ENCODE data around the gene SMIM29. TPM values are rescaled to one million over a fixed set of nuclear protein-coding genes. Genes with fewer than 3 reads are reported as not detected.

SMIM29 gene
- total and polyA plus RNA-seq, 10 of the 15 experiments (the other 5 are each of a cell fraction or from before 2014, with no cell fraction given) = 7.1 to 30.0 (median 16.2) TPM

- TF ChIP-seq USF2 (IDR thresholded peaks at IDR 0.05; ENCODE audit: borderline replicate concordance, low read depth, low read length) (no peak), ZNF207 (IDR thresholded peaks at IDR 0.05; ENCODE audit: borderline replicate concordance) (no peak), LARP7 (IDR thresholded peaks at IDR 0.05) (0 out of 2 replicates have a peak, but pooled peaks have one; percentile 66), IKZF1 (conservative IDR thresholded peaks at IDR 0.05) (peak; percentile 83), BHLHE40 (IDR thresholded peaks at IDR 0.05; ENCODE audit: borderline replicate concordance in 1 of 2, low read depth in 2 of 2, low read length in 1 of 2) (peak; percentile 86 to 95), EGR1 (IDR thresholded peaks at IDR 0.05; ENCODE audit: borderline replicate concordance in 1 of 2, low read depth in 2 of 2, low read length in 2 of 2) (peak in 1 of 2 experiments; percentile 97; a peak in 2 of 3 replicates), SP1 (IDR thresholded peaks at IDR 0.05; ENCODE audit: low read depth, low read length) (peak; percentile 70), POLR2AphosphoS2 (IDR thresholded peaks at IDR 0.05; ENCODE audit: low read depth, low read length) (no peak), NR2C1 (IDR thresholded peaks at IDR 0.05) (peak; percentile 32; the same call in 1 of the 2 replicates), MYB (IDR thresholded peaks at IDR 0.05; ENCODE audit: borderline replicate concordance, low read depth, low read length) (no peak), NFYA (IDR thresholded peaks at IDR 0.05; ENCODE audit: borderline replicate concordance, low read depth, low read length) (no peak), CEBPZ (IDR thresholded peaks at IDR 0.05; ENCODE audit: low read depth, low read length) (no peak), CREM (IDR thresholded peaks at IDR 0.05; ENCODE audit: low read depth) (peak; percentile 62), MEF2A (IDR thresholded peaks at IDR 0.05; ENCODE audit: insufficient read depth, low read depth, low read length) (0 out of 2 replicates have a peak, but pooled peaks have one; percentile 42), BCL3 (IDR thresholded peaks at IDR 0.05; ENCODE audit: borderline replicate concordance, insufficient read depth, low read depth, low read length, poor library complexity, severe bottlenecking) (peak; percentile 62), POLR2A (IDR thresholded peaks at IDR 0.05; ENCODE audit: low read depth, low read length) (peak; percentile 84), HSF1 (IDR thresholded peaks at IDR 0.05; ENCODE audit: low read depth, low read length) (no peak), YY1 (IDR thresholded peaks at IDR 0.05; ENCODE audit: low read depth, low read length) (no peak; the same call in 1 of the 2 replicates), KDM1A (IDR thresholded peaks at IDR 0.05; ENCODE audit: borderline replicate concordance) (no peak), NFYB (IDR thresholded peaks at IDR 0.05; ENCODE audit: insufficient read depth, low read depth, low read length) (no peak), TBL1XR1 (IDR thresholded peaks at IDR 0.05; ENCODE audit: low read depth, low read length) (peak; percentile 78), SRF (IDR thresholded peaks at IDR 0.05; ENCODE audit: low read depth in 2 of 2, low read length in 2 of 2) (0 out of 4 replicates have a peak, but pooled peaks of 1 of the 2 experiments have one; percentile 20)
Observed at GRCh38 chr6:34223956-34224940, 24.6 kb downstream of the SMIM29 start (continued).
